ENCODE results near the gene TAS2R4. TPM values are rescaled to one million over a fixed set of nuclear protein-coding genes. Genes with fewer than 3 reads are reported as not detected.

Gene TAS2R4, protein sequence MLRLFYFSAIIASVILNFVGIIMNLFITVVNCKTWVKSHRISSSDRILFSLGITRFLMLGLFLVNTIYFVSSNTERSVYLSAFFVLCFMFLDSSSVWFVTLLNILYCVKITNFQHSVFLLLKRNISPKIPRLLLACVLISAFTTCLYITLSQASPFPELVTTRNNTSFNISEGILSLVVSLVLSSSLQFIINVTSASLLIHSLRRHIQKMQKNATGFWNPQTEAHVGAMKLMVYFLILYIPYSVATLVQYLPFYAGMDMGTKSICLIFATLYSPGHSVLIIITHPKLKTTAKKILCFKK
- total RNA-seq, result 0.14 and 0.23 TPM in 2 replicates

DNA sequence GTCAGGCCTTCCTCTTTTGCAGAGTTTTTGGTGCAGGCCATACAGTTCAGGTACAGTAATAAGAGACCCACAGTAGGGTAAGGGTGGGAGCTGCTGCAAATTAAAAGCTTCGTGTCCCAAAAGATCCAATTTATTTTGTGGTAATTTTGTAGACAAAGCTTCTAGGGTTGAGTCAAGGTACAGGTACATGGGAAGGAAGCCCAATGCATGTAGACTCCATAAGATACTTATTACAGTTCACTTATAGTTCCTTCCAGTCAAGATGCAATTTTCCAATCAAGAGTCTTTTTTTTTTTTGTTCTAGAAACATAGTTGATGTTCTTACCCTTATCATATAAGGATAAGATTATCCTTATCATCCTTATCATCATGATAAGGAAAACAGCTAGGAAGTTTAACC is at the start of gene TAS2R4:
TAS2R4 (plus strand) TSS at position 301 of the 400 bp plus-strand sequence. CDS start 1,815 bp downstream, outside the sequence.
- H3K4me3 ChIP-seq (ENCODE audit: low read depth, low read length), result no peak within 1 kb of the TSS
- TF ChIP-seq, protein P1, sequence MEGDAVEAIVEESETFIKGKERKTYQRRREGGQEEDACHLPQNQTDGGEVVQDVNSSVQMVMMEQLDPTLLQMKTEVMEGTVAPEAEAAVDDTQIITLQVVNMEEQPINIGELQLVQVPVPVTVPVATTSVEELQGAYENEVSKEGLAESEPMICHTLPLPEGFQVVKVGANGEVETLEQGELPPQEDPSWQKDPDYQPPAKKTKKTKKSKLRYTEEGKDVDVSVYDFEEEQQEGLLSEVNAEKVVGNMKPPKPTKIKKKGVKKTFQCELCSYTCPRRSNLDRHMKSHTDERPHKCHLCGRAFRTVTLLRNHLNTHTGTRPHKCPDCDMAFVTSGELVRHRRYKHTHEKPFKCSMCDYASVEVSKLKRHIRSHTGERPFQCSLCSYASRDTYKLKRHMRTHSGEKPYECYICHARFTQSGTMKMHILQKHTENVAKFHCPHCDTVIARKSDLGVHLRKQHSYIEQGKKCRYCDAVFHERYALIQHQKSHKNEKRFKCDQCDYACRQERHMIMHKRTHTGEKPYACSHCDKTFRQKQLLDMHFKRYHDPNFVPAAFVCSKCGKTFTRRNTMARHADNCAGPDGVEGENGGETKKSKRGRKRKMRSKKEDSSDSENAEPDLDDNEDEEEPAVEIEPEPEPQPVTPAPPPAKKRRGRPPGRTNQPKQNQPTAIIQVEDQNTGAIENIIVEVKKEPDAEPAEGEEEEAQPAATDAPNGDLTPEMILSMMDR (conservative IDR thresholded peaks at IDR 0.05; ENCODE audit: low read depth, low read length), result no peak
- DNase-seq (ENCODE audit: low read depth), result no peak

DNA sequence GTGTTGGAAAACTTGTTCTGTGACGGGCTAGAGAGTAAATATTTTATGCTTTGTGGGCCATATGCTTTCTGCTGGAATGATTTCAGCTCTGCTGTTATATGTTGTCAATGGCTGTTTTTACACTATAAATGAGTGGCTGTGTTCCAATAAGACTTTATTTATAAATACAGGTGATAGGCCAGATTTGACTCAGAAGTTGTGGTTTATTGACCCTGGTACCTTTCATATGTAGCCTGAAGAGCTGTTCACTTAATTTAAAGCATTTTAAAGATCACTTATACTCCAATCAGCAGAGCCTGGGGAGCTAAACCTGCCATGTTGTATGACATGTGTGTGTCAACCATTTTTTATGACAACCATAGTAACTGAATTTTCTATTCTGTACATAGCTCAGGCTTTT is 47.5 kb upstream of the TAS2R4 start:
- no peak for DNase-seq (ENCODE audit: low read depth)
- no peak overlapping the region for H3K4me3 ChIP-seq (ENCODE audit: low read depth, low read length)
- TF ChIP-seq, protein P1 (conservative IDR thresholded peaks at IDR 0.05; ENCODE audit: low read depth, low read length), result no peak

DNA sequence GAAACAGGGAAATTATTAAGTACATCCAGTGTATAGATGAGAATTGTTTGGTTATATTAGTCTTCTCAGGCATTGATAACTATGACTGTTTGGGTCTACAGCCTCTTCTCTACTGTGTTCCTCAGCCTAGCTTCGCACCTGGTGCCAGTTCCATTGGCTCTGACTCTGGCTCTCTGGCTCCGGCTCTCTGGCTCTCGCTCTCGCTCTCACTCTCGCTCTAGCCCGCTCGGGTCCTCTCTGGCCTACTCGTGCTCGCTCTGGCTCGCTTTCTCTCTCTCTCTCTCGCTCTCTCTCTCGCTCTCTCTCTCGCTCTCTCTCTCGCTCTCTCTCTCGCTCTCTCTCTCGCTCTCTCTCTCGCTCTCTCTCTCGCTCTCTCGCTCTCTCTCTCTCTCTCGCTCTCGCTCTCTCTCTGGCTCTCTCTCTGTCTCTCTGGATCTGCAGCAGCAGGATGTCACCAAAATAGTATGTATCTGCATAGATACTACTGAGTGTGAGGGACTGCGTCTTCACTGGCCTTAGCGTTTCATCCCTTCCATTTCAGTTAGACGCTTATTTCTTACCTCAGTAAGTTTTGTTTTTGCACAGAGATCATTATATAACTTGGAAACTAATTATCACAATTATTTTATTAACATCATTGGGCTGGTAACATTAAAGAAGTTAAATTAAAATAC is 44.9 kb upstream of the TAS2R4 start:
- DNase-seq (ENCODE audit: low read depth), result no peak
- no peak overlapping the region for H3K4me3 ChIP-seq (ENCODE audit: low read depth, low read length)
- TF ChIP-seq, protein P1 (conservative IDR thresholded peaks at IDR 0.05; ENCODE audit: low read depth, low read length), result no peak

DNA sequence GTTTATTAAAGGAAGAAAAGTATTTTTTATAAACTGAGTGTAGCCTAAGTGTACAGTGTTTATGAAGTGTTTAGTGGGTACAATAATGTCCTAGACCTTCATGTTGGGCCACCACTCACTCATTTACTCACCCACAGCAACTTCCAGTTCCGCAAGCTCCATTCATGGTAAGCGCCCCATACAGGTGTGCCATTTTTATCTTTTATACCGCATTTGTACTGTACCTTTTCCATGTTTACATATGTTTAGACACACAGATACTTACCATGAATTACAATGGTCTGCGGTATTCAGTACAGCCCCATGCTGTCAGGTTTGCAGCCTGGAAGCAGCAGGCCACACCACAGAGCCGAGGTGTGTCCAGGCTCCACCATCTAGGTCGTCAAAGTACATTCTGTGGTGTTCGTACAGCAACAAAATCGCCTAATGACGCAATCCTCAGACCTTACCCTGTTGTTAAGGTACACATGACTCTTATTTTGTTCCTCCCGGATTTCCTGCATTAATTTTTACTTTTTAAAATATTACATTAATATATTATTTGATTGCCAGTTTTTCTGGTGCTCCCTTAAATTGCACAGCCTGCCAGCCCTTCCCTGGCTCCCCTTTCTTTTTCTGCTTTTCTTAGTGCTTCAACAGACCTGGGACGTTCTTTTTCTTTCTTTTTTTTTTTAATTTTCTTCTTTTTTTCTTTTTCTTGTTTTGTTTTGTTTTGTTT is 39.2 kb upstream of the TAS2R4 start:
- peak overlapping the region; percentile 78 for H3K4me3 ChIP-seq (ENCODE audit: low read depth, low read length)
- DNase-seq (ENCODE audit: low read depth), result peak; percentile 10
- TF ChIP-seq, protein P1 (conservative IDR thresholded peaks at IDR 0.05; ENCODE audit: low read depth, low read length), result no peak

DNA sequence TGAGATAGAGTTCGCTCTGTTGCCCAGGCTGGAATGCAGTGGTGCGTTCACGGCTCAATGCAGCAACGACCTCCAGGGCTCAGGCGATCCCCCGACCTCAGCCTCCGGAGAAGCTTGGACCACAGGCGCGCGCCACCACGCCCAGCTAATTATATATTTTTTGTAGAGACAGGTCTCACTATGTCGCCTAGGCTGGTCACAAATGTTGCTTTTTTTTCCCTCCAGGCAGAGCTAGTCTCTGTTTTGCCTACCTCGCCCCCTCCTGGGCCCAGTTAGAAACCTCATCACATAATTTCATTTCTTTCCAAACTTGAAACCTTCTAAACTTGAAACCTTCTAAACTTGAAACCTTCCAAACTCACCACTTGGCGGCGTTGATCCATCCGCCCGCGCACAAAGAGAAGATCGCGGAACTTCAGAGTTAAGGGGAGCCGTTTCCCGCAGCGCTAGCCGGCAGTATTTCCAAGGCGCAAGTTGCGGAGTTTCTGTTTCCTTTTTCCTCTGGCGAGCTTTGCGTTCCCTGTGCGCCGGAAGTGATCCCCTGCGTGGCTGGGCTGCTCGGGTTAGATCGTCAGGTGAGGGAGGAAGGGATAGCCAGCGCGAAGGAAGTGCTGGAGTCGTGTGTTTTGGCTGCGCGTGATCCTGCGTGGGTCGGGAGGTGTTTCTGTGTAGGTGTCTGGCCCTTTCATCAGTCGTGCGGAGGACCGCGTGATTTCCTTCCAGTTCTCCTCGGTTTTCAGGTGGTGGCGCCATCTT is 38.5 kb upstream of the TAS2R4 start, which contains the start of gene SSBP1:
SSBP1 (plus strand) TSS at position 523 of the 756 bp plus-strand sequence. CDS start 809 bp downstream, outside the sequence.
- H3K4me3 ChIP-seq (ENCODE audit: low read depth, low read length), result peak within 1 kb of the TSS; percentile 78
- peak; percentile 87 for DNase-seq (ENCODE audit: low read depth)
- TF ChIP-seq, protein P1 (conservative IDR thresholded peaks at IDR 0.05; ENCODE audit: low read depth, low read length), result peak; percentile 82

DNA sequence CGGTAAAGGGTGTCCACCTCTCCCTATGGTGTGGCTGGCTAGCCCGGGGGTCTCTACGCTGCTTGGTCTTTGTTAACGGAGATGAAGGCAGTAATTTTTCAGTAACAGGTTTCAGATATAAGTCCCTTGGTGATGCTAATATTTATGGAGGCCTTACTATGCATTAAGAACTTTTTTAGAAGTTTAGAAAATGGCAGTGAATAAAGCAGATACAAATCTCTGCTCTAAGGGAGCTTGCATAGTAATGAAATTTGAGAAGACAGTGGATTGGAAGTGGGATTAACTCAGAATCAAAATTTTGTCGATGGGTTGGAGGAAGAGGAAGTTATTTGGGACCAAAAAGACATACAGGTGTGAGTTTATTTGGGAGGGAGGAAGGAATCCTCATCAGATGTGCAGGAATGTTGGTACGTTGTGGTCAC is 37.9 kb upstream of the TAS2R4 start:
- no peak for DNase-seq (ENCODE audit: low read depth)
- TF ChIP-seq, protein P1 (conservative IDR thresholded peaks at IDR 0.05; ENCODE audit: low read depth, low read length), result no peak
- peak overlapping the region; percentile 78 for H3K4me3 ChIP-seq (ENCODE audit: low read depth, low read length)

All from epithelial cell of proximal tubule (primary cell).